ENCODE data around the gene NEUROG3. TPM values are rescaled to one million over a fixed set of nuclear protein-coding genes. Genes with fewer than 3 reads are reported as not detected.

Gene NEUROG3
- total and polyA plus RNA-seq, 4 donors = 0.05 TPM; not detected in 3

GRCh38 chr10:69559525-69559924 lies 13.7 kb downstream of the NEUROG3 start:
- H3K9me3 ChIP-seq (ENCODE audit: control insufficient read depth in 4 of 4, insufficient read depth in 3 of 4, low read length in 3 of 4) = peaks cover 0 to 4% (median 0%) of the 10 kb centered on the region in 4 donors
- H3K27ac ChIP-seq (ENCODE audit: low read depth in 1 of 2, low read length in 1 of 2) = no peak overlapping the region
- no peak overlapping the region for H3K4me3 ChIP-seq
- peaks cover 0 to 5% (median 0%) of the 10 kb centered on the region in 3 donors for H3K27me3 ChIP-seq (ENCODE audit: control insufficient read depth in 3 of 3, insufficient read depth in 3 of 3, low read length in 2 of 3)
- no peaks in the 10 kb centered on the region for H3K4me1 ChIP-seq (ENCODE audit: control insufficient read depth in 5 of 5, insufficient read depth in 5 of 5, low read length in 5 of 5)
- H3K9ac ChIP-seq (ENCODE audit: insufficient read depth in 1 of 2, low read length in 2 of 2) = no peak overlapping the region
- 52 to 65% methylated on average over 6 of the region's 6 CpGs for WGBS, 2 donors
- no peaks in the 10 kb centered on the region for H3K36me3 ChIP-seq (ENCODE audit: control insufficient read depth in 4 of 4, insufficient read depth in 4 of 4, low read length in 4 of 4)
- no peak for ATAC-seq (ENCODE audit: insufficient read depth, low FRiP score)
- TF ChIP-seq CTCF (IDR thresholded peaks at IDR 0.05; ENCODE audit: control extremely low read depth, extremely low read depth) = no peak
- no peak for DNase-seq

- TF ChIP-seq CTCF (IDR thresholded peaks at IDR 0.05; ENCODE audit: control extremely low read depth, extremely low read depth) = no peak
- no peaks in the 10 kb centered on the region for H3K4me1 ChIP-seq (ENCODE audit: control insufficient read depth in 5 of 5, insufficient read depth in 5 of 5, low read length in 5 of 5)
- H3K36me3 ChIP-seq (ENCODE audit: control insufficient read depth in 4 of 4, insufficient read depth in 4 of 4, low read length in 4 of 4) = no peaks in the 10 kb centered on the region
- ATAC-seq (ENCODE audit: insufficient read depth, low FRiP score) = no peak
- no peak overlapping the region for H3K27ac ChIP-seq (ENCODE audit: low read depth in 1 of 2, low read length in 1 of 2)
- peaks cover 0 to 5% (median 0%) of the 10 kb centered on the region in 3 donors for H3K27me3 ChIP-seq (ENCODE audit: control insufficient read depth in 3 of 3, insufficient read depth in 3 of 3, low read length in 2 of 3)
- no peak overlapping the region for H3K9ac ChIP-seq (ENCODE audit: insufficient read depth in 1 of 2, low read length in 2 of 2)
- WGBS, 2 donors = 33 to 59% methylated on average over 2 of the region's 2 CpGs
- H3K4me3 ChIP-seq = no peak overlapping the region
- peaks cover 0 to 2% (median 0%) of the 10 kb centered on the region in 4 donors for H3K9me3 ChIP-seq (ENCODE audit: control insufficient read depth in 4 of 4, insufficient read depth in 3 of 4, low read length in 3 of 4)
- DNase-seq = no peak
Observed at GRCh38 chr10:69558559-69558958, 14.7 kb downstream of the NEUROG3 start.

- DNase-seq = no peak
- no peak for TF ChIP-seq CTCF (IDR thresholded peaks at IDR 0.05; ENCODE audit: control extremely low read depth, extremely low read depth)
- Histone ChIP-seq H3K9ac (ENCODE audit: insufficient read depth in 1 of 2, low read length in 2 of 2) (no peak overlapping the region), H3K4me1 (ENCODE audit: control insufficient read depth in 5 of 5, insufficient read depth in 5 of 5, low read length in 5 of 5) (no peaks in the 10 kb centered on the region), H3K4me3 (no peak overlapping the region), H3K27me3 (ENCODE audit: control insufficient read depth in 3 of 3, insufficient read depth in 3 of 3, low read length in 2 of 3) (peaks cover 0 to 4% (median 2%) of the 10 kb centered on the region in 3 donors), H3K27ac (ENCODE audit: low read depth in 1 of 2, low read length in 1 of 2) (no peak overlapping the region), H3K9me3 (ENCODE audit: control insufficient read depth in 4 of 4, insufficient read depth in 3 of 4, low read length in 3 of 4) (peaks cover 0 to 8% (median 5%) of the 10 kb centered on the region in 4 donors), H3K36me3 (ENCODE audit: control insufficient read depth in 4 of 4, insufficient read depth in 4 of 4, low read length in 4 of 4) (no peaks in the 10 kb centered on the region)
- no peak for ATAC-seq (ENCODE audit: insufficient read depth, low FRiP score)
- WGBS, 2 donors = 27 to 34% methylated on average over 6 of the region's 6 CpGs
Observed at GRCh38 chr10:69554611-69555010, 18.6 kb downstream of the NEUROG3 start.

- Histone ChIP-seq H3K4me3 (no peak overlapping the region), H3K9me3 (ENCODE audit: control insufficient read depth in 4 of 4, insufficient read depth in 3 of 4, low read length in 3 of 4) (peaks cover 0 to 11% (median 9%) of the 10 kb centered on the region in 4 donors), H3K9ac (ENCODE audit: insufficient read depth in 1 of 2, low read length in 2 of 2) (no peak overlapping the region), H3K27me3 (ENCODE audit: control insufficient read depth in 3 of 3, insufficient read depth in 3 of 3, low read length in 2 of 3) (peaks cover 0 to 4% (median 2%) of the 10 kb centered on the region in 3 donors), H3K27ac (ENCODE audit: low read depth in 1 of 2, low read length in 1 of 2) (no peak overlapping the region), H3K4me1 (ENCODE audit: control insufficient read depth in 5 of 5, insufficient read depth in 5 of 5, low read length in 5 of 5) (no peaks in the 10 kb centered on the region), H3K36me3 (ENCODE audit: control insufficient read depth in 4 of 4, insufficient read depth in 4 of 4, low read length in 4 of 4) (no peaks in the 10 kb centered on the region)
- DNase-seq (no peak), ATAC-seq (ENCODE audit: insufficient read depth, low FRiP score) (no peak)
- 77 to 90% methylated on average over 4 of the region's 4 CpGs for WGBS, 2 donors
- no peak for TF ChIP-seq CTCF (IDR thresholded peaks at IDR 0.05; ENCODE audit: control extremely low read depth, extremely low read depth)
Observed at GRCh38 chr10:69553328-69553727, 19.9 kb downstream of the NEUROG3 start.

Data from lung (tissue), 12 donors.